Effector CD4-positive, alpha-beta T cell (primary cell): ENCODE results near the gene ZNF215. TPM values are rescaled to one million over a fixed set of nuclear protein-coding genes. Genes with fewer than 3 reads are reported as not detected.
"Not testable (repeated sequence)": the region's sequence is repeated elsewhere in the genome, so short reads cannot be mapped to it uniquely, and the experiment has no call there.

Experiments used
- DNase-seq: peaks from one replicate; pipeline ENCODE4 v3.0.0-alpha.2; 2020
- total RNA-seq: gene quantifications from one replicate; lab custom pipeline; 2026; lab: John Stamatoyannopoulos, UW

Gene ZNF215
- not detected for total RNA-seq

DNA sequence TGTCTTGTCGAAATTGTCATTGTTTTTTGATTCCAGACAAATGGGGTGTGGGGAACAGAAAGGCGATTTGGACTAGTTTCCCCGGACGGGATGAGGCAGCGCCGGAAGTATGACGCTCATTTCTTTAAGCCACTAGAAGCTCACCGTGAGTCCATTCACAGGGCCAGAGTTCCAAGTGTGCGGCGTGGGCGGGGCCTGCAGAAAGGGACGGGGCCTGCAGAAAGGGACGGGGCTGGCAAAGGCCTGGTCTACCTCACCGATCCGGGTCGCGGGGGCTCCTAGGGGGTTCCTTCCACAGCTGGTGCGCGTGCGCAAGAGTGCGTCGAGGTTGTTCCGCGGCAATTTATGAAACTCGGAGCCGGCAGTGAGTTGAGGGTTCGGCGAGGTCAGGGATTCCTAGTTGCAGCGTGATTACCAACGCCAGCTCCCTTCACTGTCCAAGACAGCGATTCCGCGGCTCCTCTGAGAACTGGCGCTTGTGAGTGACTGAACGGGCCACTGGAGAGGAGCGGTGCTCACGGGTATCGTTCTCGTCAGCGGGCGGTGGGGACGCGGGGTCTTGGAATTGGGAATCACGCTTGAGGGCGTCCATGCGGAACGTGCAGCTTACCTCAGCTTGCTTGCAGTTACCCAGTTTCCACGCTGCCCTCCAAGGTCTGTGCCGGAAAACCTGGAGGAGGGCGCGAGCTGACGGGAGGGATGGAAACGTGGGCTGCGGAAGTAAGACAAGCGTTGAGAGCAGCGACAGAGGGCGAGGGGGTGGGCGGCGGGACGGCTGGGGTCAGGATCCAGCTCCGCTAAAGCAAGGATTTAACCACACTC is at the start of gene ZNF215:
TSS of gene ZNF215 (plus strand) at position 219 of the 822 bp plus-strand sequence. CDS start 5,847 bp downstream, outside the sequence.
- no peak for DNase-seq

DNA sequence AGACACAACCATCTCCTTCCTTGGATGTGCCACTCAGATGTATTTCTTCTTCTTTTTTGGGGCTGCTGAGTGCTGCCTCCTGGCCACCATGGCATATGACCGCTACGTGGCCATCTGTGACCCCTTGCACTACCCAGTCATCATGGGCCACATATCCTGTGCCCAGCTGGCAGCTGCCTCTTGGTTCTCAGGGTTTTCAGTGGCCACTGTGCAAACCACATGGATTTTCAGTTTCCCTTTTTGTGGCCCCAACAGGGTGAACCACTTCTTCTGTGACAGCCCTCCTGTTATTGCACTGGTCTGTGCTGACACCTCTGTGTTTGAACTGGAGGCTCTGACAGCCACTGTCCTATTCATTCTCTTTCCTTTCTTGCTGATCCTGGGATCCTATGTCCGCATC is 49.3 kb upstream of the ZNF215 start:
- no peak for DNase-seq

DNA sequence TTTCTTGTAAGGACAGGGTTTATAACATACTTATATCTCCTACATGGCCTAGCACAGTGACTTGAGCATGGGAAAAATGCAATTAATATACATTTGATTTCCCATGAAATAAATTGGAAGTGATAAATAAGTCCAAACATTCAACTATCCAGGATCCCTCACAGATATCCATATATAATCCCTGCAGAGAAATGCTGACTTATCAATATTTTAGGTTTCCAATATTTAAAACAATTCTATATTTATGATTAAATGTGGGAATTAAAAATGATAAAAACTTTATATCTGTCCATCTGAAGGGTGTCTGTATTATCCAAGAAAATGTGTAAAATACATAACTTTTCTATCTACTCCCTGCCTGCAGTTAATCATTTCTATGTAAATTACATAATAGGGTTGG is 43.5 kb upstream of the ZNF215 start:
- DNase-seq: no peak

DNA sequence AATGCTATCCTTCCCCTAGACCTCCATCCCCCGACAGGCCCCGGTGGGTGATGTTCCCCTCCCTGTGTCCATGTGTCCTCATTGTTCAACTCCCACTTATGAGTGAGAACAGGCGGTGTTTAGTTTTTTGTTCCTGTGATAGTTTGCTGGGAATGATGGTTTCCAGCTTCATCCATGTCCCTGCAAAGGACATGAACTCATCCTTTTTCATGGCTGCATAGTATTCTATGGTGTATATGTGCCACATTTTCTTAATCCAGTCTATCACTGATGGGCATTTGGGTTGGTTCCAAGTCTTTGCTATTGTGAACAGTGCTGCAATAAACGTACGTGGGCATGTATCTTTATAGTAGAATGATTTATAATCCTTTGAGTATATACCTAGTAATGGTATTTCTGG is 38.5 kb upstream of the ZNF215 start:
- not testable (repeated sequence) for DNase-seq

DNA sequence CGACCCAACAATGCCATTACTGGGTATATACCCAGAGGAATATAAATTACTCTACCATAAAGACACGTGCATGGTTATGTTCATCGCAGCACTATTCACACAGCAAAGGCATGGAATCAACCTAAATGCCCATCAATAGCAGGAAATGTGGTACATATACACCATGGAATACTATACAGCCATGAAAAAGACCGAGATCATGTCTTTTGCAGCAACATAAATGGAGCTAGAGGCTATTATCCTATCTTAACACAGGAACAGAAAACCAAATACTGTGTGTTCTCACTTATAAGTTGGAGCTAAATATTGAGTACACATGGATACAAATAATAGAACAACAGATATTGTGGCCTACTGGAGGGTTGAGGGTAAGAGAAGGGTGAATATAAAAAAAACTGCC is 37.4 kb upstream of the ZNF215 start:
- no peak for DNase-seq

DNA sequence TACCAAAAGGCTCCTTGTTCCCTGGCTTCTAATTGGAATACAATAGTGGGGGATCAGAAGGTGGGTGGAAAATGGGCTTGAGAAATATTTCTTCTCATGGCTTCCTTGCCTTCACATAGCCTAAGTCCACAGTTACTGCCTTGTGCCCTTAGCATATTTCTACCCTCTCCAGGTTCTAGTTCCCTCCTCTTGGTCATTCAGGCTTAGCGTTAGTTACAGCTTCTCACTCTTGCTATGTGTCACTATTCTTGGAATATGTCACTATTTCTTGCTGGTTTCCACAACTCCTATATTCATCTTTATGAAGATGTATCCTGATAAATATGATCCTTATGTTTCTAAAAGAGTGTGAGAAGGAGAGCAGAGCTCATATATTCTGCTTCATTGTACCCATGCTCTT is 36.4 kb upstream of the ZNF215 start:
- no peak for DNase-seq

DNA sequence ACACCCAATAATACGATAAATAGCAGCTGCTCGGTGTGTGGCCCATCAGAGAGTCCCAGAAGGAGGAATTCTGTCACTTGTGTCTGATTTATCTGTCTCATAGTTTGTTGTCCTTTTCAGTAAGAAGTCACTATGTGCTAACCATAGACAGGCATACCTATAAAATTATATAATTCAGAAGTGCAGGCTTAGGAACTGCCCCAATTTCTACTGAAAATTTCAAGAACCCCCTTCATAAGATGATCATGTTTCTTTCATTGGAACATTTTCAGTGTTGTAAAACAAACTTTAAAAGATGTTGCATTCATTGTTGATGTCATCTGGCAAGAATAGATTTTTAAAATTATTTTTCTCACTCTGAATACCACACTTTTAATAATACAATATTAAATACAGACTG is 33.8 kb upstream of the ZNF215 start, which contains the start of gene OR2D2:
TSS of gene OR2D2 (minus strand) at position 101 of the 400 bp plus-strand sequence. CDS start at position 101, 0 bp downstream.
- DNase-seq: no peak

DNA sequence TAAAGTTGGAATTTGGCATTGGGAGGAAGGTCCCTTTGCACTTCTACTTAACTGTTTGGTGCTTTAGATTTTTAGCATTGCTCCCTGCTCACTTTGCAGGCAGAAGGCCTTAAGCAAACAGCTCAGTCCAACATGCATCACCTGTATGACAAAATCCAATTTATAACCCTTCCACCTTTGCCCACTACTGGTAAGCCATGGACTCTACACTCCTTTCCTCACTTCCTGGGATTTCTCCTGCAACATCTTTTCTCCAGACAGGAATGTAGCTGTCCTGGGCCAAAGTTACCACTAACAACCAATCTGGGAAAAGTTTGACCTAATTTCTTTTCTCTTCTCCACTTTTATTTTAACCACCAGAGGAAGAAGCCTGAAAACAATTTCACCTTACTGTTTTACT is 32.1 kb upstream of the ZNF215 start:
- no peak for DNase-seq

DNA sequence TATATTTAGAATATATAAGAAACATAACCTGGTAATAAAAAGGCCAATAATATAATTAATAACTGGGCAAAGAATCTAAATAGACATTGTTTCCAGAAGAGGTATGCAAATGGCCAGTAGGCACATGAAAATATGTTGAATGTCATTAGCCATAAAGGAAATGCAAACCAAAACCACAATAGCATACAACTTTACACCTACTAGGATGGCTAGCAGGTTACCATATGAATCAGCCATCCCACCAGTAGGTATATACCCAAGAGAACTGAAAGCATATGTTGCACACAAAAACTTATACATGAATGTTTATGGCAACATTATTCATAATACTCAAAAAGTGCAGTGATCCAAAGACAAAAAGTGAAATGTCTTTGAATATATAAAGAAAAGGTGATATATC is 31.2 kb upstream of the ZNF215 start:
- DNase-seq: no peak

DNA sequence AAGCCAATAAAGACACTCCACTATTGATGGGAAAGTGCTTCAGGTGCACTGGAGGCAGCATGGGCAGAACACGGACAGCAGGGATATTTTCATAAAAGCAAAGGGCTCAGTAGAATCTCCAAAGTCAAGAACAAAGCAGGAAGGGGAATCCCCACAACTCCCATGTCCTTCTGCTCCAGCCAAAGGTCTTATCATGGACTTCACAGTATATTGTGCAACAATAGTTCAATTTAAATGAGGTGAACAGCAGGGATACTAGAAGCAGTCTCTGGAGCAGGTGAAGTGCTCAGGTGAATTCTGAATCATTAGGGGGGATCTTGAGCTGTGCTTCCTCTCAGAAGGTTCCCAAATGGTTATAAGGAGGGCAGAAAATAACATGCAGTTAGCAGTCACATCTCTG is 27.3 kb upstream of the ZNF215 start:
- DNase-seq: no peak

DNA sequence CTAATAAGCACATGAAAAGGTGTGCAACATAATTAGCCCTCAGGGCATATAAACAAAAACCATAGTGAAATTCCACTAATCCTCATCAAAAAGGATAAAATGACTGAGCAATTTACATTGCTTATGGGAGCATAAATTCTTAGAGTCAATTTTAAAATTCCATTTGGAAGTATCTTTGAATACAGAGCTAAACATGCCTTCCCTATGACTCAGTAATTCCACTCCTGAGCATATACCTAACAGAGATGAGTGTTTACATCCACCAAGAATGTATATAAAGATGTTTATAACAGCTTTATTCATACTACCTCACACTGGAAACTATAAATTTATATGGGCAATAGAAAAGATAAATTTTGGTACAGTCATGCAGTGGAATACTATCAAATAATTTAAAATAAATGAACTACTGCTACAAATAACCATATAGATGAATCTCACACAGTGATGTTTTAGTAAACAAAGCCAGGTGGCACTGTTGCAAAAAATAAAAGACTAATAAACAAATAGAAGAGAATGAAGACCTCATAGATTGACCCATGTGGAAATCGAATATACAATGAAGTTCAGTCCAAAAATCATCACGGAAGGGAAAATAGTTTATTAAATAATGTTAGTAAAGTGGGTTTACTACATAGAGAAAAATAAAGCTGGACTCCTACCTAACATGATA is 25.8 kb upstream of the ZNF215 start:
- DNase-seq: no peak

DNA sequence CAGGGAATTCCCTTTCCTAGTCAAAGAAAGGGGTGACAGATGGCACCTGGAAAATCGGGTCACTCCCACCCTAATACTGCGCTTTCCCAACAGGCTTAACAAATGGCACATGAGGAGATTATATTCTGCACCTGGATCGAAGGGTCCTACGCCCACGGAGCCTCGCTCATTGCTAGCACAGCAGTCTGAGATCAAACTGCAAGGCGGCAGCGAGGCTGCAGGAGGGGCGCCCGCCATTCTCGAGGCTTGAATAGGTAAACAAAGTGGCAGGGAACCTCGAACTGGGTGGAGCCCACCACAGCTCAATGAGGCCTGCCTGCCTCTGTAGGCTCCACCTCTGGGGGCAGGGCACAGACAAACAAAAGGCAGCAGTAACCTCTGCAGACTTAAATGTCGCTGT is 21.4 kb upstream of the ZNF215 start:
- not testable (repeated sequence) for DNase-seq

DNA sequence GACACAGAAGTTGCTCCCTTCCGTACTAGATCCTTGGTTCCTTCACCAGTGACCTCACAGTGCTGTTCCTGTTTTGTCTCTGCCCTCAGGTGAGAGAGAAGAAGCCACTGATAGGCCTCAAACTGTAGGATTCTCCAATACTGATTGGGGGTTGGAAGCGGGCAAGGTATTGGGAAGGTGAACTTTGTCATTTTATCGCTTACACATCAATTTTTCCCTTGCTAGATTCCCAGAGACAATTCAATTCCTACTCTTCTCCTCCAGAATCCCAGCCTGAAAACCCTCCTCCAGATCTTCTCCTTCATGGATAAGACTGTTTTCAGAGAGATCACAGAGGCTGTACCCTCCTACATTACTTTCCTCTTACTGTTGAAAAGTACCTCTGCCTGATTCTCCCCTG is 14.8 kb upstream of the ZNF215 start:
- DNase-seq: no peak

DNA sequence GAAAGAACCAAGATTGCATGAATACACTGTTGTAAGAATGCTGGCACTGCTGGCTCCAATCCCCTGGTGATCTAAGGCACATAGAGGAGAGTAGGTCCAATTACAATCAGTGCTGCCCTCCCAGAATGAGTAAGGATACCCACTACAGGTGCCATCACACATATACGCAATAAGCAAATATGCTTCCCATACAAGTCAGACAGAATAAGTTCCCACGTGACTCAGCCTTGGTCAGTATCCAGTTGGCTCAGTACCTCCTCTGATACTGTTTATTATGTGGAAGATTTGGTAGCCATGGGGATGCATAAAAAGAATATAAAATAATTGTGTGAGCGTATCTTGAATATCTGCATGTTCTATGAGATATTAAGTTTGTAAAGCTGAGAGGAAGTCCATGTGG is 14.3 kb upstream of the ZNF215 start:
- no peak for DNase-seq

DNA sequence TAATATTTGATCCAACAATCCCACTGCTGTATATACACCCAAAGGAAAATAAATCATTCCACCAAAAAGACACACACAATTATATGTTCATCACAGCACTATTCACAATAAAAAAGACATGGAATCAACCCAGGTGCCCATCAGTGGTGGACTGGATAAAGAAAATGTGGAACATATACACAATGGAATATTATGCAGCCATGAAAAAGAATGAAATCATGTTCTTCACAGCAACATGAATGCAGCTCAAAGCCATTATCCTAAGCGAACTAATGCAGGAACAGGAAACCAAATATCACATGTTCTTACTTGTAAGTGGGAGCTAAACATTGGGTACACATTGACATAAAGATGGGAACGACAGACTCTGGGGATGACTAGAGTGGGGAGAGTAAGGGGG is 6.5 kb upstream of the ZNF215 start:
- no peak for DNase-seq

DNA sequence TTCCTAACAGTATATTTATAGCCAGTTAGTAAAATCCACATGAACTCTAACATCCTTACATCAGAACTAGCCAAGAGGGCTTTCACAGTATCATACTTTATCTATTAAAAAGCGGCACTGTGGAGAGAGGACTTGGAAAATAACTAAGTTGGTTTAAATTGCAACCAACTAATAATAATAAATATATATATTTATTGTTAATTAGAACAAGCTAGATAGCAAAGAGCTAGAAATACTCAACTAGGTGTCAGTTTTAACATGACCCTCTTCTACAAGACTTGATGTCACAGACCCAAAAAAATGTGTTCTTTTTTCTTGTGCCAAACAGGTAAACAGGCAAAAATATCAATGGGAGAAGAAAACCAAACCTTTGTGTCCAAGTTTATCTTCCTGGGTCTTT is 5.5 kb upstream of the ZNF215 start, which contains the start of gene OR2D3:
TSS of gene OR2D3 (plus strand) at position 301 of the 400 bp plus-strand sequence. CDS start at position 301, 0 bp downstream.
- no peak for DNase-seq

DNA sequence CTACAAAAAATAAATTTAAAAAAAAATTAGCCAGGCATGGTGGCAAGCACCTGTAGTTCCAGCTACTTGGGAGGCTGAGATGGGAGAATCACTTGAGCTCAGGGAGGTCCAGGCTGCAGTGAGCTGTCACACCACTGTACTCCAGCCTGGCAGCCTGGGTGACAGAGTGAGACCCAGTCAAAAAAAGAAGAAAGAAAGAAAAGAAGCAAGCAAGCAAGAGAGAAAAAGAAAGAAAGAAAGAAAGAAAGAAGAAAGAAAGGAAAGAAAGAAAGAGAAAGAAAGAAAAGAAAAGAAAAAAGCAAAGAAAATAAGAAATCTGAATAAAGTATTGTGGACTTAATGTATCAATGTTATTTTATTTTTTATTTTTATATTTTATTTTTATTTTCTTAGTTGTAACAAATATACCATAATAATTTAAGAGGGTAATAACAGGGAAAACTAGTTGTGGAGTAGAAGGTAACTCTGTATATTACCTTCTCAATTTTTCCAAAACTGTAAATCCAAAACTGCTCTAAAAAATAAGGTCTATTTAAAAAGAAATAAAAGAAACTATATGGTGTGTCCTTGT is 1.1 kb upstream of the ZNF215 start:
- no peak for DNase-seq

DNA sequence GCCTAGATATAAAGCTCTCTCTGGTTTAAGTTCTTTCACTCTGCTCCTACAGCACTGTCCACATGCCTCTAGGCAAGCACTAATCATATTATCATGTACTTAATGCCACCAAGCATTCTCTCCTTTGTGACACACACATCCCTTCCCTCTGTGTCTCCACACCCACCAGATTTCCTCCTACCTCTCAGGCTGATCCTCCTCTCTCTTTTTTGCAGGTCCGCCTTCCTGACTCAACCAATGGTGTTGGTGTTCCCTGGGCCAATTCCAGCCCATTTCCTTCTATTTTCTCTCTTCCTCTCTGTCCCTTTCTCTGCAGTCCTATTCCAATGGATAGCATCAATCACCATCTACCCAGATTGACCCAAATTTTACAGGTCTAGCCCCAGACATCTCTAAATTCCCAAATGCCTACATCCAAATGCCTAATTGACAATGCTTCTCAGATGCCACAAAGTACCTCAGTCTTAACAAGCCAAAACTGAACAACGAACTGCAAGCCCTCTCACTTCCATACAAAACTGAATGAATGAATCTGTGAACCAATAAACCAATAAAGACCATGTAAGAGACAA is 504 bp upstream of the ZNF215 start:
- DNase-seq: no peak

DNA sequence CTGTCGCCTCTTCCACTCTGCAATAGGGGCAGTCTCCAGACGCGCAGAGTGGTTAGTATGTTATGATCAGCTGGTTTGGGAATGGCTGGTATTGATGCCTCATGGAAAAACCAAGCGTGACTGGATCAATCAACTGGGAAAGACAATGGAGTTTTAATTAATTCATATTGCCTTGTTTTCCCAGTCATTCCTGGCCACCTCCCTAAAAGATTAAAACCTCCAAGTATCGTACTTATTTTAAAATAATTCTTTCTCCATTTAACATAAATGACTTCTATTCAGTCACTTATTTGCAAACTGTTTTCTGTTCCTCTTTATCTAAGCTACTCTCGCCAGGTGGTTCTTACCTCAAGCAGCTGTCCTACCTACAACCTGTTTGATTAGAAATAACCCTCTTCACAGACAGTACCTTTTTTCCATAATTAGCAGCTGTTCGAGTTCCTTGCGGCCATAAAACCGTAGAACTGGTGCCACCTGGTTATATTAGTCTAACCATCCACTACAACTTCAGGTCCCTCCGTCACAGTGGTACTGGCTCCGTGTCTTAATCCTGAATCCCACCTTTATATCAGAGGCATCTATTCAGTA is 898 bp downstream of the ZNF215 start:
- no peak for DNase-seq

DNA sequence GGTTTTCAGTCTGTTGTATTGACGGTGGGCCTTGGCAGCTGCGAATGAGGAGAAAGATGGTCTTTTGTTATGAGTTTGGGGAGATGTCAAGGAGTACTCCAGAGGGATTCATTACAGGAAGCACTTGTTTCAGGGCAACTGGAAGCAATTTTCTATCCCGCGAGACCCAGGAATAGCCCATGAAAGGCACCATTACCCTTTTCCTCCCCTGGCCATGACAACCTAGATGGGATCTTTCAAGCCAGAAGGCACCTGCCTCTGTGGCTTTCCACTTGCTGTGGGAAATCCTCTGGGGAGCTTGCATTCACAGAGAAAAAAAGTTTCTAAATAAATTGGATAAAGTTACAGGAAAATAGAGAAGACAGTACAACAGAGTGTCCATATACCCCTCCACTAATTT is 2.7 kb downstream of the ZNF215 start:
- no peak for DNase-seq

DNA sequence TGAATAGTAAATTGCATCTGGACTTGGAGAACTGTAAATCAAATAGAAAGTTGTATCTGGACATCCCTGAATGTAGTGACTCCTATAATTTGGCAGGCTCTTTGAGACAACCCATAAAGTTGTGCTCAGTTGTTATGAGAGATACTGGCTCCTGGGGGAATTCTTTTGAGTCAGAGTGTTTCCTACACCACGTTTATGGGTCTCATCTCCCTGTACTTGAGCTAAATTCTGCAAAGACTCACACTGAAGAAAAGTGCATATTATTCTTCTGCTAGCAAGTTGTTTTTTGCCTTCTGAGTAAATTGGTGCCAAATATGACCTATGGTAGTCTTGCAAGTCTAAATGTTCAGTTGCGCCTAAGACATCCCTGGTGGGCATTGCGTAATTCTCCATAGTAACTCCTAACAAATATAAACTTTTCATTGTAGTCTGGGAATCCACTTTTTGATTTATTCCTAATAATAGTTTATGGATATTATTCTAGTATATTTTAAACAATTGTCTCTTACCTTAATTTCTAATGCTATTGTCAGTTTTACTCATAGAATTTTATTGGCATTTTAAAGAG is 5.0 kb downstream of the ZNF215 start:
- DNase-seq: no peak

DNA sequence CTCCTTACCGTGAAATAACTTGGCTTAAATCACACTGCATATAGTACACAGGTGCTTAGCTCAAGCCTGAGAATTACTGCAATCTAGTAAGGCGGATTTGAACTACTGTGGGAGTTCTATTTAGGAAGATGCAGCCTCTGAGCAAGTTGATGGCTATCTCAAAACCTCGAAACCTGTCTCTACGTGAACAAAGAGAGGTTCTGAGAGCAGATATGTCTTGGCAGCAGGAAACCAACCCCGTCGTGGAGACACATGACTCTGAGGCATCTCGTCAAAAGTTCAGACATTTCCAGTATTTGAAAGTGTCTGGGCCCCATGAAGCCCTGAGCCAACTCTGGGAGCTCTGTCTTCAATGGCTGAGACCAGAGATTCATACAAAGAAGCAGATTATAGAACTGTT is 5.9 kb downstream of the ZNF215 start:
- no peak for DNase-seq

DNA sequence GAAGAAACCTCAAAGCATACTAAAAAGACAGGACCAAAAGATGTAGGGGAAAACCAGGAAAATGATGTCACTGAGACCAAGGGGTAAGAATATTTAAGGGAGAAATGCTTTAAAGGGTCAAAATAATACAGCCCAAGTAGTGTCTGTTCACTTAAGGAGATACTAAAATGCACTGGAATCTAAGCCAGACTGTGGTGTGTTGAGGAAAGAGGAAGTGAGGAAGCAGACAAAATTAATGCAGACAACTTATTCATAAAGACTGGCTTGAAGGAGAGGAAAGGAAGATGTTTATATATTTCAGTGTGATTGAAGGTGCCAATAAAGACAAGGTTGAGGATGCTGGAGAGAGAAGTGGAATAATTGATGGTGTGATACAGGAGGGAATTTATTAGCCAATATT is 15.7 kb downstream of the ZNF215 start:
- DNase-seq: no peak
